Common myeloid progenitor, CD34-positive (primary cell): ENCODE results near the gene PI4KA.

ENCODE experiments used
- CTCF ChIA-PET: fragments of 350-600 bp; sonication (Branson Sonifier 250); formaldehyde crosslinking; loops from one replicate; lab custom pipeline; 2021; ENCODE audit warnings: antibody characterized with exemption; lab: Charles Lee
- POLR2A ChIA-PET: fragments of 350-600 bp; sonication (Branson Sonifier 250); formaldehyde crosslinking; loops from one replicate; lab custom pipeline; 2021; ENCODE audit warnings: antibody characterized with exemption; lab: Charles Lee
- DNase-seq, 3 donors: peaks; one replicate each; pipeline versions ENCODE4 v3.0.0 to v3.0.0-alpha.2; 2013
- H3K27ac ChIP-seq, 2 experiments: 1 replicate in 1 of 2; 2 replicates in 1 of 2; pipeline ENCODE4 v1.7.0; 2013; ENCODE audit warnings: inconsistent platforms in 2 of 2, low read length in 2 of 2, mild to moderate bottlenecking in 2 of 2, low read depth in 1 of 2, moderate library complexity in 1 of 2; ENCODE audit not compliant: severe bottlenecking in 2 of 2, insufficient read depth in 1 of 2, poor library complexity in 1 of 2
- H3K27me3 ChIP-seq, 5 experiments: replicated peaks in 2 of 5; 1 replicate in 3 of 5; 2 replicates in 2 of 5; pipeline versions ENCODE4 v1.6.1 to v1.7.0; 2013; ENCODE audit warnings: low read length in 4 of 5, mild to moderate bottlenecking in 2 of 5, moderate library complexity in 2 of 5, inconsistent platforms in 1 of 5; ENCODE audit not compliant: insufficient read depth in 5 of 5, control insufficient read depth in 4 of 5
- H3K36me3 ChIP-seq, 4 experiments: 1 replicate in 2 of 4; 2 replicates in 2 of 4; pipeline versions ENCODE4 v1.6.1 to v1.7.0; 2013; ENCODE audit warnings: low read length in 3 of 4, control low read depth in 1 of 4, mild to moderate bottlenecking in 1 of 4; ENCODE audit not compliant: control insufficient read depth in 4 of 4, insufficient read depth in 4 of 4
- H3K4me1 ChIP-seq, 4 experiments: 1 replicate in 3 of 4; 2 replicates in 1 of 4; pipeline versions ENCODE4 v1.6.1 to v1.7.1; 2013; ENCODE audit warnings: low read length in 3 of 4, mild to moderate bottlenecking in 3 of 4, control low read depth in 1 of 4, inconsistent platforms in 1 of 4, moderate library complexity in 1 of 4; ENCODE audit not compliant: control insufficient read depth in 4 of 4, insufficient read depth in 4 of 4; ENCODE audit errors: control extremely low read depth in 1 of 4
- H3K4me3 ChIP-seq, 7 experiments: 1 replicate in 4 of 7; 2 replicates in 3 of 7; pipeline versions ENCODE4 v1.5.1 to v1.7.0; 2013; ENCODE audit warnings: mild to moderate bottlenecking in 7 of 7, low read length in 6 of 7, moderate library complexity in 6 of 7, inconsistent platforms in 2 of 7, low read depth in 2 of 7, control low read depth in 1 of 7; ENCODE audit not compliant: insufficient read depth in 4 of 7, control insufficient read depth in 1 of 7; ENCODE audit errors: extremely low read depth in 1 of 7
- H3K9me3 ChIP-seq, 5 experiments: 1 replicate in 4 of 5; 2 replicates in 1 of 5; pipeline versions ENCODE4 v1.6.1 to v1.7.1; 2013; ENCODE audit warnings: low read length in 4 of 5, mild to moderate bottlenecking in 2 of 5, inconsistent platforms in 1 of 5, low read depth in 1 of 5, moderate library complexity in 1 of 5; ENCODE audit not compliant: control insufficient read depth in 4 of 5, insufficient read depth in 2 of 5; ENCODE audit errors: control extremely low read depth in 1 of 5
- WGBS: methylation state at CpG from one replicate; pipeline ENCODE4 v1.1.5; 2013; ENCODE audit not compliant: insufficient coverage; 5-methylcytosine and 5-hydroxymethylcytosine counted together

PI4KA gene

DNA sequence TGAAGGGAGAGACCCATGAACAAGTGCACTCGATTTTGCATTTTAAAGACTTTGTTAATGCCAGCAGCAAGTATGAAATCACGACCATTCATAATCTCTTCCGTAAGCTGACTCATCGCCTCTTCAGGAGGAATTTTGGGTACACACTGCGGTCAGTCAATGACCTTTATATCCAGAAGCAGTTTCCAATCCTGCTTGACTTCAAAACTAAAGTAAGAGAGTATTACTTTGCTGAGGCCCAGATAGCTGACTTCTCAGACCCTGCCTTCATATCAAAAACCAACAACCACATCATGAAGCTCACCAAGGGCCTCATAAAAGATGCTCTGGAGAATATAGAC, 78.8 kb downstream of the PI4KA start:
- no peak overlapping the region for H3K4me3 ChIP-seq
- POLR2A ChIA-PET = no interaction called here
- CTCF ChIA-PET = no interaction called here
- 95% methylated on average over 5 of the region's 5 CpGs for WGBS
- peaks cover 0 to 6% (median 2%) of the 10 kb centered on the region in 4 experiments for H3K4me1 ChIP-seq
- no peak for DNase-seq
- no peaks in the 10 kb centered on the region for H3K27me3 ChIP-seq
- peaks cover 2 to 41% (median 18%) of the 10 kb centered on the region in 4 experiments for H3K36me3 ChIP-seq
- no peaks in the 10 kb centered on the region for H3K9me3 ChIP-seq
- no peak overlapping the region for H3K27ac ChIP-seq

DNA sequence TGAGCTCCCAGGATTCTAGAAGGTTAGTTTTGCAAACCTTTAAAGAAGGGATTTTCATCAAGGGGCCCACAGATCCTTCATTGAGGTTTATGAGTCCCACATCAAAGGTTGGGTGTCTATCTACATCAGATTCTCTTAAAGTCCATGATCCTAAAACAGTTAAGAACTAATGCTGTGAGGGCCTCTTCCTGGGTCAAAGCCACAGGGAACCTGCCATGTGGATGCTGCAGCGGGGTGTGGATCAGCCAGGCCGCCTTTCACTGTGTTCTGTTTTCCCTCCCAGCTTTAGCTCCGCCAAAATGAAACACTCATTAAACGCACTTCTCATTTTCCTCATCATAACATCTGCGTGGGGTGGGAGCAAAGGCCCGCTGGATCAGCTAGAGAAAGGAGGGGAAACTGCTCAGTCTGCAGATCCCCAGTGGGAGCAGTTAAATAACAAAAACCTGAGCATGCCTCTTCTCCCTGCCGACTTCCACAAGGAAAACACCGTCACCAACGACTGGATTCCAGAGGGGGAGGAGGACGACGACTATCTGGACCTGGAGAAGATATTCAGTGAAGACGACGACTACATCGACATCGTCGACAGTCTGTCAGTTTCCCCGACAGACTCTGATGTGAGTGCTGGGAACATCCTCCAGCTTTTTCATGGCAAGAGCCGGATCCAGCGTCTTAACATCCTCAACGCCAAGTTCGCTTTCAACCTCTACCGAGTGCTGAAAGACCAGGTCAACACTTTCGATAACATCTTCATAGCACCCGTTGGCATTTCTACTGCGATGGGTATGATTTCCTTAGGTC, 79.4 kb downstream of the PI4KA start:
- WGBS = 95% methylated on average over 25 of the region's 25 CpGs
- CTCF ChIA-PET = no interaction called here
- POLR2A ChIA-PET = no interaction called here

DNA sequence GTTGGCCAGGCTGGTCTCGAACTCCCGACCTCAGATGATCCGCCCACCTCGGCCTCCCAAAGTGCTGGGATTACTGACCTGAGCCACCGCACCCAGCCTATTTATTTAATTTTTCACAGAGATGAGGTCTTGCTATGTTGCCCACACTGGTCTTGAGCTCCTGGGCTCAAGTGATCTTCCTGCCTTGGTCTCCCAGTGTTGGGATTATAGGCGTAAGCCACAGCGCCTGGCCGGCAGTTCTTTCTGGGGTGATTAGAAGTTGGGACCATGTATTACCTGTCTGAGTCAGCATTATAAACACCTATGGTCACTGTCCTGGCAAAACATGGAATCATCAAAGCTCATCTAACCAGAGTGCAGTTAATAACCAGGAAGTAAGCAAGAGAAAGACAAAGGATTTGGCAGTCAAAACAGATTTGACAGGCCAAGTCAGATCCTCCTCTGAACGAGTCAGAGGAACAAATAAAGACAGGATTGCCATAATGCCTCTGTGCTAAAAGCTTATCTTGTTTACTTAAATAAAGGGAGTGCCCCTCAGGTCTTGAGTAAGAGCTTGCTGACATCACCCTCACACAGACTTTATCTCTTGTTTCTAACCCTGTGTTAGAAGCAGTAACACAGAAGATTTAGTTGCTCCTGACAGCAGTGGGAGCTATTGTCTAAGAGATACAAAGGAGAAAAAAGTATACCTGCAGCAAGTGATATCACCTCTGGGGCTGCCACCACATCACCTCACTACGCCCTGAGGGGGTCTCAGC, 81.0 kb downstream of the PI4KA start:
- DNase-seq = peak in 2 of 3 donors; percentile 23 to 59
- H3K4me1 ChIP-seq = no peaks in the 10 kb centered on the region
- no peak overlapping the region for H3K4me3 ChIP-seq
- peak overlapping the region in 1 of 2 experiments; percentile 54 for H3K27ac ChIP-seq
- H3K9me3 ChIP-seq = no peaks in the 10 kb centered on the region
- no peaks in the 10 kb centered on the region for H3K27me3 ChIP-seq
- WGBS = 94% methylated on average over 9 of the region's 10 CpGs
- ChIA-PET CTCF (interaction anchor here (1.1 to 1.5 kb wide), 2 partner anchors 16 to 20 kb away, joined by 3 to 4 read pairs; no protein-coding TSS in a partner anchor), POLR2A (no interaction called here)
- peaks cover 6 to 28% (median 21%) of the 10 kb centered on the region in 4 experiments for H3K36me3 ChIP-seq

More for the DNA sequence above, 79.4 kb downstream of the PI4KA start:
- Histone ChIP-seq H3K27me3 (no peaks in the 10 kb centered on the region), H3K36me3 (peaks cover 2 to 38% (median 18%) of the 10 kb centered on the region in 4 experiments), H3K4me1 (peaks cover 0 to 6% (median 2%) of the 10 kb centered on the region in 4 experiments), H3K27ac (no peak overlapping the region), H3K9me3 (no peaks in the 10 kb centered on the region), H3K4me3 (no peak overlapping the region)
- no peak for DNase-seq

DNA sequence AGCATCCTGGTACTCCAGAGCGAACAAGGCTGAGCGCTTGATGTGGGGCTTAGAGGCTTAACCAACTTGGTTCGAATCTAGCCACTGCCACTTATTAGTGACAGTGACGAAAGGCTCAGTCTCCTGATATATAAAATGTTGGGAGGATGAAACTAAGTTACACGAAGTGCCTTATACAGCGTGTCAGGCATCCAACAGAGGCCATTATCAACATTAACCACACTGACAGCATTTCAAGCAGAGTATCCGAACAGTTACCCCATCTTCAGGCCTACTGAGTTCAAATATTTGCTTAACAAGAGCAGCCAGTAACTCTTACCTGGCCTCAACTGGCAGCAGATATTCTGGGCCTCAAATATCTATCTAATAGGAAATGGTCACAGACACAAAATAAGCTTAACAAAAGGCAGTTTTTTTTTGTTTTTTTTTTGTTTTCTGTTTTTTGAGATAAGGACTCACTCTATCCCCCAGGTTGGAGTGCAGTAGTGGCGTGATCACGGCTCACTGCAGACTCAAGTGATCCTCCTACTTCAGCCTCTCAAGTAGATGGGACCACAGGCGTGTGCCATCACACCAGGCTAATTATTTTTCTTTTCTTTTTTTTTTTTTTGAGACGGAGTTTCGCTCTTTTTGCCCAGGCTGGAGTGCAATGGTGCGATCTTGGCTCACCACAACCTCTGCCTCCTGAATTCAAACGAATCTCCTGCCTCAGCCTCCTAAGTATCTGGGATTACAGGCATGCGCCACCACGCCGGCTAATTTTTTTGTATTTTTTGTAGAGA, 81.8 kb downstream of the PI4KA start:
- Histone ChIP-seq H3K27ac (peak overlapping the region in 1 of 2 experiments; percentile 54), H3K4me3 (no peak overlapping the region), H3K9me3 (no peaks in the 10 kb centered on the region), H3K27me3 (no peaks in the 10 kb centered on the region), H3K4me1 (no peaks in the 10 kb centered on the region), H3K36me3 (peaks cover 6 to 30% (median 19%) of the 10 kb centered on the region in 4 experiments)
- 88% methylated on average over 10 of the region's 17 CpGs for WGBS
- POLR2A ChIA-PET = no interaction called here
- CTCF ChIA-PET = interaction anchor here (1.5 to 1.6 kb wide), 2 partner anchors 10 to 17 kb away, joined by 4 read pairs; no protein-coding TSS in a partner anchor
- DNase-seq = peak in 1 of 3 donors; percentile 38

DNA sequence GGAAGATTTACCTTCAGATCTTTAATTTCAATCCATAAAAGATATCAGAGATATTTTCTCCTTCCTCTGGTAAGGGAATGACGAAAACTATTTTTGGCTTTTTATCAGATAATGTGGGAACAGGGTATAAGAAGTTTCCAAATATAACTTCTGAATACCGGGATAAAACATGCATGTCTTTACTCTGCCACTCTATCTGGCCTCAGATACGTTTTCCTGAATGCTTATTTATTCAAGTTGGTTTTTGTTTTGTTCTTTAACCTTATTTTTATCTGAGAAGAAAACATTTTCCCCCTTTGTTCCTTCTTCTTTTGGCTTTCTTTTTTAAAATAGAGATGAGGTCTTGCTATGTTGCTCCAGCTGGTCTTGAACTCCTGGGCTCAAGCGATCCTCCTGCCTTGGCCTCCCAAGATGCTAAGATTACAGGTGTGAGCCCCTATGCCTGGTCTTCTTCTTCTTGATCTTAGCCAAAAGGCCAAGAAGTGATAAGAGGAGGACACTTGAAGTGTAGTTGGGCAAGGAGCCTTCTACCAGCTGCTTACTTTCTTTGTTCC, 83.2 kb downstream of the PI4KA start:
- H3K9me3 ChIP-seq = no peaks in the 10 kb centered on the region
- no peaks in the 10 kb centered on the region for H3K27me3 ChIP-seq
- H3K4me1 ChIP-seq = no peaks in the 10 kb centered on the region
- DNase-seq = no peak
- ChIA-PET CTCF (interaction anchor here (1.6 kb wide), 1 partner anchor 11 kb away, joined by 4 read pairs; no protein-coding TSS in a partner anchor), POLR2A (interaction anchor here (0.5 kb wide), 1 partner anchor 801 kb away, joined by 3 read pairs; no protein-coding TSS in a partner anchor)
- no peak overlapping the region for H3K4me3 ChIP-seq
- H3K27ac ChIP-seq = no peak overlapping the region
- 93% methylated on average over 3 of the region's 4 CpGs for WGBS
- peaks cover 6 to 27% (median 18%) of the 10 kb centered on the region in 4 experiments for H3K36me3 ChIP-seq

DNA sequence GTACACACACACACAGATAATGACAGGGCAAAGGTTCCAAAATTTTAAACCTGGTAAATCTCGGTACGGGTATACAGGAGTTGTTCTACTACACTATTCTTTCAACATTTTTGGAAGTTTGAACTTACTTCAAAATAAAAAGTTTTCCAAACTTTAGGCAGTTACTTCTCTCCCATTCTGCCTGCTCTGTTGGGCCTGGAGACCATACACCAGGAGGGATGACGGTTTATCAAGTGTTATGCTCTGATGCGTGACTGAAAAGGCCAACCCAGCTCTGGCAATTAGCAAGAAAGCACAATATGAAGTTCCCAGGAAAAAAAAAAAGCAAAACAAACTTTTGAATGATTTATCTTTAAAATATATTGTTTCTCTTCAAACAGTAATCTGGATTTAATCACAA, 83.7 kb downstream of the PI4KA start:
- WGBS = 92% methylated on average over 3 of the region's 4 CpGs
- ChIA-PET CTCF (interaction anchor here (1.6 kb wide), 1 partner anchor 12 kb away, joined by 4 read pairs; no protein-coding TSS in a partner anchor), POLR2A (no interaction called here)
- Histone ChIP-seq H3K27me3 (no peaks in the 10 kb centered on the region), H3K27ac (no peak overlapping the region), H3K36me3 (peaks cover 6 to 25% (median 16%) of the 10 kb centered on the region in 4 experiments), H3K9me3 (no peaks in the 10 kb centered on the region), H3K4me1 (no peaks in the 10 kb centered on the region), H3K4me3 (no peak overlapping the region)
- no peak for DNase-seq
